Measurements from ENCODE around the gene IRF1. TPM values are rescaled to one million over a fixed set of nuclear protein-coding genes. Genes with fewer than 3 reads are reported as not detected.

IRF1 gene
- total and polyA plus RNA-seq, 2 of the 4 experiments (the other 2 are of a cell fraction) = 11.1 to 18.9 TPM

- Histone ChIP-seq H2BK5ac (ENCODE audit: low read depth, low read length, poor library complexity, severe bottlenecking) (no peak overlapping the region), H3K4me3 (ENCODE audit: insufficient read depth, low read depth, low read length) (no peak overlapping the region), H3K27me3 (ENCODE audit: control insufficient read depth, insufficient read depth, low read length) (no peaks in the 10 kb centered on the region), H3K9ac (ENCODE audit: low read depth, low read length) (no peak overlapping the region), H3K23ac (ENCODE audit: low read depth, low read length) (peak overlapping the region; percentile 4; the same call in 1 of the 2 replicates), H2AK5ac (ENCODE audit: low read depth, low read length) (peak overlapping the region; percentile 49), H3K27ac (ENCODE audit: insufficient read depth, low read length) (no peak overlapping the region; the same call in 1 of the 2 replicates), H3K56ac (ENCODE audit: extremely low read depth, insufficient read depth, low read length) (0 out of 2 replicates have a peak overlapping the region, but pooled peaks have one; percentile 27), H4K91ac (ENCODE audit: insufficient read depth, low read depth, low read length) (peak overlapping the region; percentile 83), H2BK20ac (ENCODE audit: low read depth, low read length) (peak overlapping the region; percentile 99), H4K8ac (ENCODE audit: low read depth in 2 of 2, low read length in 2 of 2) (peak overlapping the region in 1 of 2 experiments; percentile 52; a peak in 1 of 4 replicates), H2BK120ac (ENCODE audit: low read depth, low read length) (peak overlapping the region; percentile 96), H2BK15ac (ENCODE audit: low read depth, low read length) (peak overlapping the region; percentile 59; the same call in 2 of the 3 replicates), H3K9me1 (ENCODE audit: insufficient read depth, low read length) (peaks cover 52% of the 10 kb centered on the region), H3K36me3 (ENCODE audit: control insufficient read depth, insufficient read depth, low read length) (no peaks in the 10 kb centered on the region), H3K18ac (ENCODE audit: low read depth, low read length) (no peak overlapping the region; the same call in 1 of the 2 replicates), H4K20me1 (ENCODE audit: insufficient read depth, low read length) (no peaks in the 10 kb centered on the region), H2AFZ (replicated peaks; ENCODE audit: low read length, poor library complexity) (no peak overlapping the region), H3K79me1 (ENCODE audit: low read depth in 1 of 2, low read length in 2 of 2) (peaks cover 0 to 22% of the 10 kb centered on the region in 2 experiments; a peak in 1 of 4 replicates), H3K4me2 (ENCODE audit: low read depth, low read length) (no peak overlapping the region), H2AK9ac (replicated peaks; ENCODE audit: low read depth, low read length, poor library complexity) (peak overlapping the region; percentile 65), H3K9me3 (ENCODE audit: control insufficient read depth, insufficient read depth, low read length) (no peaks in the 10 kb centered on the region), H3K14ac (replicated peaks; ENCODE audit: low read depth, low read length) (peak overlapping the region; percentile 24; the same call in 1 of the 2 replicates), H4K5ac (ENCODE audit: low read depth, low read length) (0 out of 2 replicates have a peak overlapping the region, but pooled peaks have one; percentile 3), H3K4ac (ENCODE audit: low read depth, low read length) (peak overlapping the region; percentile 99), H3K4me1 (ENCODE audit: control insufficient read depth, insufficient read depth, low read length) (peaks cover 31% of the 10 kb centered on the region)
- ATAC-seq (ENCODE audit: low read depth) (no peak), DNase-seq (no peak)
- in situ Hi-C loops (cut with MboI; ENCODE audit: low sequenced_read_pairs) = loop anchor here (5.0 kb wide), 1 partner anchor 113 kb away; no protein-coding TSS in a partner anchor
- dilution Hi-C loops (cut with HindIII; ENCODE audit: low sequenced_read_pairs, unreplicated experiment) = no loop called here
- WGBS, 2 experiments (ENCODE audit: extremely low coverage in 2 of 2, insufficient read length in 1 of 2) = 92% methylated on average over 3 of the region's 6 CpGs; no CpG with 5 or more reads in 1 of the 2 experiments
- CTCF ChIA-PET = interaction anchor here (0.5 to 5.2 kb wide), 9 partner anchors 9 to 587 kb away, joined by 3 to 30 read pairs (median 3); no protein-coding TSS in a partner anchor
- no TSS peak for BruUV-seq (replicated peaks)
- intact Hi-C loops (cut with micrococcal nuclease) = no loop called here
- POLR2A ChIA-PET (ENCODE audit: unreplicated experiment) = no interaction called here
- TF ChIP-seq CEBPB (IDR thresholded peaks at IDR 0.05; ENCODE audit: low read depth, low read length) (no peak), NFE2L2 (IDR thresholded peaks at IDR 0.05; ENCODE audit: low read depth, low read length) (no peak), MAFK (IDR thresholded peaks at IDR 0.05; ENCODE audit: low read depth, low read length) (no peak), CTCF (conservative IDR thresholded peaks at IDR 0.05; ENCODE audit: low read depth, low read length) (no peak), RFX5 (IDR thresholded peaks at IDR 0.05; ENCODE audit: low read depth, low read length) (no peak), RCOR1 (IDR thresholded peaks at IDR 0.05; ENCODE audit: insufficient replicate concordance, low read length) (no peak), POLR2A (IDR thresholded peaks at IDR 0.05; ENCODE audit: low read depth, low read length) (no peak), CHD1 (IDR thresholded peaks at IDR 0.05; ENCODE audit: low read depth, low read length) (no peak), BHLHE40 (IDR thresholded peaks at IDR 0.05; ENCODE audit: low read depth, low read length) (no peak), MAZ (IDR thresholded peaks at IDR 0.05; ENCODE audit: borderline replicate concordance, low read depth, low read length) (no peak), ELK1 (IDR thresholded peaks at IDR 0.05; ENCODE audit: borderline replicate concordance, low read depth, low read length) (no peak), MXI1 (IDR thresholded peaks at IDR 0.05; ENCODE audit: borderline replicate concordance, low read depth, low read length) (no peak), SMC3 (IDR thresholded peaks at IDR 0.05; ENCODE audit: low read depth, low read length) (no peak), FOS (IDR thresholded peaks at IDR 0.05; ENCODE audit: low read depth, low read length) (no peak), RAD21 (IDR thresholded peaks at IDR 0.05; ENCODE audit: low read length) (no peak)
Observed at GRCh38 chr5:132500244-132500930, 9.8 kb upstream of the IRF1 start.
